GM18502 (cell line): ENCODE results near the gene ERH.
A peak's percentile ranks its signal among the peaks of the same experiment; 100 is the strongest.
"Not testable (repeated sequence)": the region's sequence is repeated elsewhere in the genome, so short reads cannot be mapped to it uniquely, and the experiment has no call there.

Experiments
- ATAC-seq: cut with Tn5 transposase; IDR thresholded peaks from one replicate; pipeline ENCODE4 v1.9.1; 2021; ENCODE audit warnings: mild to moderate bottlenecking; ENCODE audit not compliant: unreplicated experiment, poor library complexity

ERH gene

GRCh38 chr14:69398053-69398817 lies at the start of gene ERH, which contains the start of gene SLC39A9:
TSS of gene ERH (minus strand) at chr14:69398299. CDS start at chr14:69398233, 66 bp downstream.
TSS of gene SLC39A9 (plus strand) at chr14:69398692. CDS start at chr14:69399370, 678 bp downstream.
- peak; percentile 87 for ATAC-seq

- no peak for ATAC-seq
These were observed 45.3 kb upstream of the ERH start for GRCh38 chr14:69443296-69443805.

DNA sequence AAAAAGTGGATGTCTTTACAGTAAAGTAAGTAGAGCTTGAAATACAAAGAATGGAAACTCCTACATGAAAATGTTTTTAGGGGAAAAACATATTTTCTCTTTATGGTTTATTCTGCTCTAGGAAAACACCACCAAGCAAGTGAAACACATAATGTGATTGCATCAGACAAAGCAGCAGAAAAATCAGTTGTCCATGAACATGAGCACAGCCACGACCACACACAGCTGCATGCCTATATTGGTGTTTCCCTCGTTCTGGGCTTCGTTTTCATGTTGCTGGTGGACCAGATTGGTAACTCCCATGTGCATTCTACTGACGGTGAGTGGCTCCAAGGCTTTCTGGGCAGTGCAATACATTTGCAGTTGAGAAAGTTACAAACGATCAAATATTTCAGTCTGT lies 43.8 kb upstream of the ERH start:
- peak; percentile 58 for ATAC-seq

DNA sequence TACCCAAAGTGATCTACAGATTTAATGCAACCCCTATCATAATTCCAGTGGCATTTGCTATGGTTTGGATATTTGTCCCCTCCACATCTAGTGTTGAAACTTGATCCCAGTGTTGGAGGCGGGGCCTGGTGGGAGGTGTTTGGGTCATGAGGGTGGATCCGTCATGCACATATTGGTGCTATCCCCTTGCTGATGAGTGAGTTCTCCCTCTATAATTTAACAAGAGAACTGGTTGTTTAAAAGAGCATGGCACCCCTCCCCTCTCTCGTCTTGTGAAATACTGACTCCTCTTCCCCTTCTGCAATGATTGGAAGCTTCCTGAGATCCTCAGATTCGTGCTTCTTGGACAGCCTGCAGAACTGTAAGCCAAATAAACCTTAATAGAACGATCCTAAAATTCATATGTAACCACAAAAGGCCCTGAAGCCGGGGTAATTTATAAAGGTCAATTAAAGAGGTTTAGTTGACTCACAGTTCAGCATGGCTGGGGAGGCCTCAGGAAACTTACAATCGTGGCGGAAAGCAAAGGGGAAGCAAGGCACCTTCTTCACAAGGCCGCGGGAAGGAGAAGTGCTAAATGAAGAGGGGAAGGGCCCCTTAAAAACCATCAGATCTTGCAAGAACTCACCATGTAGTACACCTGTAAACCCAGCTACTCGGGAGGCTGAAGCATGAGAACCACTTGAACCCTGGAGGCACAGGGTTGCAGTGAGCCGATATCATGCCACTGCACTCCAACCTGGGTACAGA lies 41.6 kb upstream of the ERH start:
- no peak for ATAC-seq

GRCh38 chr14:69432364-69432763 lies 34.3 kb upstream of the ERH start:
- ATAC-seq, result no peak

- ATAC-seq, result no peak
These were observed 32.3 kb upstream of the ERH start for GRCh38 chr14:69430306-69430939.

DNA sequence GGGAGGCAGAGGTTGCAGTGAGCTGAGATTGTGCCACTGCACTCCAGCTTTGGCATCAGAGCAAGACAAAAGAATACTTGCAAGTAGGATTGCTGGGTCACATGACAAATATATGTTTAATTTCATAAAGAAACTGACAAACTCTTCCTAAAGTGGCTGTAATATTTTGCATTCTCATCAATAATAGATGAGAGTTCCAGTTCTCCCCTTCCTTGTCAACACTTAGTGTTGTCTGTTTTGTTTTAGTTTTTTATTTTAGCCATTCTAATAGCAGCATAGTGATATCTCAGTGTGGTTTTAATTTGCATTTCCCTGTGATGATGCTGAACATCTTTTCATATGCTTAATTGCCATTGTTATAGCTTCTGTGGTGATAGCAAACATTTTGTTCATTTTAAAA lies 31.5 kb upstream of the ERH start:
- no peak for ATAC-seq

- no peak for ATAC-seq
These were observed 30.3 kb upstream of the ERH start for GRCh38 chr14:69428289-69428998.

DNA sequence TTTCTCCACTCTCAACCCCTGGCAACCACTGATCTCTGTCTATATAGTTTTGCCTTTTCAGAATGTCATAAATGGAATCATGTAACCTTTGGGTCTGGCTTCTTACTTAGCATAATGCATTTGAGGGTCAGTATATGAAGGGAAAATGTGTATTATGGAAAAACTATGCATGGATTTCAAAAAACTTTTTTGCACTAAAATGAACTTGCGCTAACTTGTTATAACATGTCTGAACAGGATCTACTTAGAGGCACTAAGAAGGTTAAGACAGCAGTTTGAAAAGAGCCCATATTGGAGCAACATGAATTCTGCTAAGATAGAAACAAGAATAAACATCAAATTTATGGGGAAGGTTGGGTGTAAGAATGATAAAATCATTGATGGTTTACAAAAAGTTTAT lies 29.5 kb upstream of the ERH start:
- ATAC-seq, result no peak

- no peak for ATAC-seq
These were observed 26.2 kb upstream of the ERH start for GRCh38 chr14:69424149-69424923.

- no peak for ATAC-seq
These were observed 25.2 kb upstream of the ERH start for GRCh38 chr14:69423279-69423678.

DNA sequence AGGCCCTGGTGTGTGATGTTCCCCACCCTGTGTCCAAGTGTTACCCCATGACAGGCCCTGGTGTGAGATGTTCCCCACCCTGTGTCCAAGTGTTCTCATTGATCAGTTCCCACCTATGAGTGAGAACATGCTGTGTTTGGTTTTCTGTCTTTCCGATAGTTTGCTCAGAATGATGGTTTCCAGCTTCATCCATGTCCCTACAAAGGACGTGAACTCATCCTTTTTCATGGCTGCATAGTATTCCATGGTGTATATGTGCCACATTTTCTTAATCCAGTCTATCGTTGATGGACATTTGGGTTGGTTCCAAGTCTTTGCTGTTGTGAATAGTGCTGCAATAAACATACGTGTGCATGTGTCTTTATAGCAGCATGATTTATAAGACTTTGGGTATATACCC lies 18.0 kb upstream of the ERH start:
- ATAC-seq, result not testable (repeated sequence)

DNA sequence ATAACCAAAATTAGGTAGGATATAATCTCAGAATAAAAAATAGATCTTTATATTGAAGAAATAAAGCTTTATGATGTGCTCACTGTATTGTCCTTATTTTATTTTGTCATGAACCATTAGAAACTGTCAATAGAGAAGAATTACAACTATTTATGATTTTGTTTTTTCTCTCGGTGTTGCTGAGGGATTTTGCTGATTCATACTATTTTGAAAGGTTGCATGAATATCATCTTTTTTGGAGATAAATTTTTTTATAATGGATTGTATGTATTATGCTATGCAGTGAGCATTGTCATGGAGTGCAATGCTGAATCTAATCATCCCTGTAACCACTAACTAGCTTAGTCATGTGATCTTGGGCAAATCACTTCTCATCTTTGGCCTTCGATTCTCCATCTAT lies 15.4 kb upstream of the ERH start:
- ATAC-seq, result no peak

- ATAC-seq, result no peak
These were observed 10.3 kb upstream of the ERH start for GRCh38 chr14:69408331-69408960.

DNA sequence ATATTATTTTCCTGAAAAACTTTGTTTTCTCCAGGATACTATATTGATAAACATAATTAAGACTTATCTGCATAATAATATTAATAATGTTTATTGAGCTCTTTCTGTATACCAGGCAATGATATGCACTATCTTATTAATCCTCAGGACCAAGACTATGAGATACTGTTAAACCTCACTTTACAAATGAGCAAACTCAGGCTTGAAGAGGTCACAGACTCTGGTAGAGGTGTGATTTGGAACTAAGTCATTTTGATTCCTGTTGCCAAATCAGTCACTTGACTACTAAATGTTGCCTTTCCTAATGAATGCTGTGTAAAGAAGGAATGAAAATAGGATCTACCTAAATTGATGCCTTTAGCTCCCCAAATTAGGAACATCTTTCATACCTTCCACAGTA lies 7.7 kb upstream of the ERH start:
- no peak for ATAC-seq

DNA sequence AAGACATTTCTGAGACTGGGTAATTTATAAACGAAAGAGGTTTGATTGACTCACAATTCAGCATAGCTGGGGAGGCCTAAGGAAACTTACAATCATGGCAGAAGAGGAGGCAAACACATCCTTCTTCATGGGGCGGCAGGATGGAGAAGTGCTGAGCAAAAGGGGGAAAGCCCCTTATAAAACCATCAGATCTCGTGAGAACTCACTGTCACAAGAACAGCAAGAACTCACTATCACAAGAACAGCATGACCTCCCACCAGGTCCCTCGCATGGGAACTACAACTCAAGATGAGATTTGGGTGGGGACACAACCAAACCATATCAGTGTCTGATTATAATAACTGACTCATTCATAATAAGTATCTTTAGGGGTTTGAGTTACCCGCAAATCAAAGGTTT lies 6.8 kb upstream of the ERH start:
- no peak for ATAC-seq

DNA sequence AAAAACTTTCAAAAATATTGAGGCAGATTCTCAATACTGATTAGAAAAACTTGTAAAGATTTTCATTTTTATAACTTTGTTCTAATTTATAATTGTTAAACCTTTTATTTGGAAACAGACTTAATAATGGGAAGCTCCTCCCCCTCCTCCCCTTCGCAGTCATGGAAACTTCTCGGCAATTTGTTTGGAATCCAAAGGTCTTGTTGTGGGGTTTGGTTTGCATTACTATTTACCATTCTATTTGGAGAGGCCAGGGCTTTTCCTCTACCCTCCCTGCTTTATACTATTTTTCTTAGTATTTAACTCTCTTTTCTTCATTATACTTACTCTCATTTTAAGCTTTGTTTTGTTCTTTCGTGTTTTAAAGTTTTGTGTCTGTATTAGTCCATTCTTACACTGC lies 6.4 kb upstream of the ERH start:
- ATAC-seq, result no peak

- no peak for ATAC-seq
These were observed 3.7 kb upstream of the ERH start for GRCh38 chr14:69401841-69402240.

DNA sequence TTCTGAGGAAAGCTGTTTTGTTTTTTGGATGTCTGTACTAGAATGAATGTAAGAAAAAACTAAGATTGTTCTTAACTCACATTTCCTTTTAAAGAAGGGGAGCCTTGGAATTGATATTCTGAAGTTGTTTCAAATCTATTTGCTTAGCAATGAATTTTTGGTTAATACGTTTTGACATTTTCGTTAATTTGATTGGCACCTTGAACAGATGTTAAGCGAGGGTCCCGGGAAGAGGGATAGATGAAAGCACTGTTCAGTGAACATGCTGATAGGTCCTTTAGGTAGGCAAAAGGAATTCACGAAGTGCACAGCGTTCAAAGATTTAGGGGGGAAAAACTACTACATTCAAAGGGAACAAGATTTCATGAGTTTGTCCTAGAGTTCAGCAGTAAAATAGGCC lies 2.1 kb upstream of the ERH start:
- no peak for ATAC-seq
